Stomach (tissue), 4 donors: Measurements from ENCODE around the gene ROBO2.

Source experiments
- EP300 ChIP-seq: sonication (generic); formaldehyde crosslinking; IDR thresholded peaks from one replicate; pipeline ENCODE4 v1.6.1; 2017; ENCODE audit warnings: antibody characterized with exemption
- POLR2A ChIP-seq, 4 donors: fragments of 450-650 bp; IDR thresholded peaks; one replicate each; pipeline ENCODE4 v1.6.1; 2016; ENCODE audit warnings: antibody characterized with exemption in 4 of 4, control low read depth in 2 of 4, mild to moderate bottlenecking in 1 of 4, moderate library complexity in 1 of 4
- TF ChIP-seq, protein P1 (sequence below), 7 experiments: fragments of 450-650 bp in 4 of 7; fragments of 200-600 bp in 3 of 7; sonication (generic) in 3 of 7; IDR thresholded peaks; one replicate each; pipeline ENCODE4 v1.5.1; 2016 to 2019; ENCODE audit warnings: antibody characterized with exemption in 7 of 7, control low read depth in 2 of 7, mild to moderate bottlenecking in 1 of 7

DNA sequence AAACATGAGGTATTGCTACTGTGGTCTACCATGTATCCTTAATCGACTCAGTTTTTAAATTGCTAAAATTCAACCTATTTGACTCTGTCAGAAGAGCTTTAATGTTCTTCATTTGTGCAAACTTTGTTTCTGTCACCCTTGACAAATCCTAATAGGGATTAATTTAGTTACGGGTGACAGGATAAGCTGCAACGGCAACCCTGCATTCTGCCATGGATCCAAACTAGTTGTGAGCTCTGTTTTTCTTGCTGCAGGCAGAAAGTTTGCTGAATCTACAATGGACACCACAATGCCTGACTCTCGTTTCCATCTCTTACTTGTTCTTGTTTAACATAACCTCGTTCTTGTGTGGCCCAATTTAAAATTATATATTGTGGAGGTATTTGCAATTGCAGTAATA lies 352.3 kb downstream of the ROBO2 start:
- TF ChIP-seq, protein P1, sequence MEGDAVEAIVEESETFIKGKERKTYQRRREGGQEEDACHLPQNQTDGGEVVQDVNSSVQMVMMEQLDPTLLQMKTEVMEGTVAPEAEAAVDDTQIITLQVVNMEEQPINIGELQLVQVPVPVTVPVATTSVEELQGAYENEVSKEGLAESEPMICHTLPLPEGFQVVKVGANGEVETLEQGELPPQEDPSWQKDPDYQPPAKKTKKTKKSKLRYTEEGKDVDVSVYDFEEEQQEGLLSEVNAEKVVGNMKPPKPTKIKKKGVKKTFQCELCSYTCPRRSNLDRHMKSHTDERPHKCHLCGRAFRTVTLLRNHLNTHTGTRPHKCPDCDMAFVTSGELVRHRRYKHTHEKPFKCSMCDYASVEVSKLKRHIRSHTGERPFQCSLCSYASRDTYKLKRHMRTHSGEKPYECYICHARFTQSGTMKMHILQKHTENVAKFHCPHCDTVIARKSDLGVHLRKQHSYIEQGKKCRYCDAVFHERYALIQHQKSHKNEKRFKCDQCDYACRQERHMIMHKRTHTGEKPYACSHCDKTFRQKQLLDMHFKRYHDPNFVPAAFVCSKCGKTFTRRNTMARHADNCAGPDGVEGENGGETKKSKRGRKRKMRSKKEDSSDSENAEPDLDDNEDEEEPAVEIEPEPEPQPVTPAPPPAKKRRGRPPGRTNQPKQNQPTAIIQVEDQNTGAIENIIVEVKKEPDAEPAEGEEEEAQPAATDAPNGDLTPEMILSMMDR (IDR thresholded peaks at IDR 0.05) = no peak
- TF ChIP-seq EP300 = no peak
- TF ChIP-seq POLR2A (IDR thresholded peaks at IDR 0.05) = no peak
